Breast epithelium (tissue), 4 donors: Measurements from ENCODE around the gene ZRANB1. TPM values are rescaled to one million over a fixed set of nuclear protein-coding genes. Genes with fewer than 3 reads are reported as not detected.
A peak's percentile ranks its signal among the peaks of the same experiment; 100 is the strongest.

Experiments
- DNase-seq, 2 donors: peaks; one replicate each; pipeline ENCODE4 v3.0.0-alpha.2; 2019; ENCODE audit warnings: low spot score in 2 of 2
- H3K27ac ChIP-seq, 2 donors: fragments of 200-600 bp; sonication (generic) in 1 of 2; one replicate each; pipeline ENCODE4 v1.5.1; 2016 to 2019; ENCODE audit warnings: mild to moderate bottlenecking in 1 of 2
- H3K27me3 ChIP-seq, 2 donors: fragments of 200-600 bp; sonication (generic) in 1 of 2; one replicate each; pipeline versions ENCODE4 v1.5.1 to v1.6.0; 2017 to 2019; ENCODE audit warnings: control low read depth in 1 of 2, mild to moderate bottlenecking in 1 of 2
- H3K36me3 ChIP-seq: fragments of 200-600 bp; one replicate; pipeline ENCODE4 v1.5.1; 2019
- H3K4me1 ChIP-seq, 2 donors: fragments of 200-600 bp; sonication (generic); one replicate each; pipeline ENCODE4 v1.5.1; 2016 to 2019; ENCODE audit warnings: control low read depth in 1 of 2
- H3K4me3 ChIP-seq, 3 donors: fragments of 200-600 bp; sonication (generic); 1 replicate in 2 of 3; 2 replicates in 1 of 3; pipeline ENCODE4 v1.5.1; 2016 to 2019; ENCODE audit warnings: mild to moderate bottlenecking in 3 of 3, moderate library complexity in 2 of 3
- H3K9me3 ChIP-seq, 2 donors: fragments of 200-600 bp; sonication (generic) in 1 of 2; one replicate each; pipeline ENCODE4 v1.5.1; 2016 to 2019; ENCODE audit warnings: control low read depth in 1 of 2
- POLR2A ChIP-seq: fragments of 450-650 bp; IDR thresholded peaks from one replicate; pipeline ENCODE4 v1.6.1; 2016; ENCODE audit warnings: antibody characterized with exemption, mild to moderate bottlenecking, moderate library complexity
- POLR2AphosphoS5 ChIP-seq, 3 donors: sonication (generic); formaldehyde crosslinking; IDR thresholded peaks; one replicate each; pipeline ENCODE4 v1.6.1; 2017; ENCODE audit warnings: antibody characterized with exemption in 3 of 3
- intact Hi-C: fragments of 100-400 bp; cut with DNase I; formaldehyde crosslinking; loops from one replicate; pipeline ENCODE4 v1.15.1; 2023; ENCODE audit warnings: low total_unique reads
- total RNA-seq, 3 donors: library from RNA; depleted of rRNA; stranded (reverse); fragments of >200 nt; gene quantifications; one replicate each; pipeline ENCODE4 v1.1.0, GENCODE V29; 2016
- TF ChIP-seq, protein P1 (sequence below), 3 donors: fragments of 450-650 bp; IDR thresholded peaks; one replicate each; pipeline ENCODE4 v1.5.1; 2016 to 2017; ENCODE audit warnings: antibody characterized with exemption in 3 of 3, mild to moderate bottlenecking in 3 of 3, moderate library complexity in 3 of 3

The ZRANB1 gene
- total RNA-seq, 3 donors from 2014 or later: 32.4 to 37.4 (median 35.1) TPM

DNA sequence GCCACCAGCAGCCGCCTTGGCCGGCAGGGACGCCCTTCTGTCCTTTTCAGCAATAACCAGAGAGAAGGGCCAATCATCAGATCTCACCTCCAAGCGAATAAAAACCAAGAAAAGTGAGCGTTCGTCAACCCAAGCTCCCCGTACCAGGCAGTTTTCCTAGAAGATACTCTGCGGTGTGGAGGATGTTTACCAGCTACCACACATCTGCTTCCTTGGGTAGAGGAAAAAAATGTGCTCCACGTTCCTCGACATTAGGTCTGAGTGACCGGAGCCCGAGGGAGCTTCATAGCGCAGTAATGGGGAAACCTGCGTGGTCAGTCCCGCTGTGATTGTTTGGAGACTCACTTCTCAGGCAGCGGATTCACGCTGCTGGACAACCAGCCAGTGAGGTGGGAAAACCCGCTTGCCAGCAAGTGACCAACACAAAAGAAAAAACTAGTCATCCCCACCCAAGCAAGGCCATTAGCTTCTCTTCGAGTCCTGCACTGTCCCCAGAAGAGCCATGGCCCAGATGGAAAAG, 73.0 kb downstream of the ZRANB1 start:
- intact Hi-C loops: no loop called here
- peak overlapping the region in 1 of 3 donors; percentile 8 for H3K4me3 ChIP-seq
- H3K9me3 ChIP-seq: no peaks in the 10 kb centered on the region
- H3K4me1 ChIP-seq: peaks cover 20 to 32% of the 10 kb centered on the region in 2 donors
- no peak for DNase-seq
- TF ChIP-seq POLR2A: no peak
- TF ChIP-seq, protein P1, sequence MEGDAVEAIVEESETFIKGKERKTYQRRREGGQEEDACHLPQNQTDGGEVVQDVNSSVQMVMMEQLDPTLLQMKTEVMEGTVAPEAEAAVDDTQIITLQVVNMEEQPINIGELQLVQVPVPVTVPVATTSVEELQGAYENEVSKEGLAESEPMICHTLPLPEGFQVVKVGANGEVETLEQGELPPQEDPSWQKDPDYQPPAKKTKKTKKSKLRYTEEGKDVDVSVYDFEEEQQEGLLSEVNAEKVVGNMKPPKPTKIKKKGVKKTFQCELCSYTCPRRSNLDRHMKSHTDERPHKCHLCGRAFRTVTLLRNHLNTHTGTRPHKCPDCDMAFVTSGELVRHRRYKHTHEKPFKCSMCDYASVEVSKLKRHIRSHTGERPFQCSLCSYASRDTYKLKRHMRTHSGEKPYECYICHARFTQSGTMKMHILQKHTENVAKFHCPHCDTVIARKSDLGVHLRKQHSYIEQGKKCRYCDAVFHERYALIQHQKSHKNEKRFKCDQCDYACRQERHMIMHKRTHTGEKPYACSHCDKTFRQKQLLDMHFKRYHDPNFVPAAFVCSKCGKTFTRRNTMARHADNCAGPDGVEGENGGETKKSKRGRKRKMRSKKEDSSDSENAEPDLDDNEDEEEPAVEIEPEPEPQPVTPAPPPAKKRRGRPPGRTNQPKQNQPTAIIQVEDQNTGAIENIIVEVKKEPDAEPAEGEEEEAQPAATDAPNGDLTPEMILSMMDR (IDR thresholded peaks at IDR 0.05): no peak
- TF ChIP-seq POLR2AphosphoS5 (IDR thresholded peaks at IDR 0.05): no peak
- peak overlapping the region; percentile 79 to 87 for H3K27ac ChIP-seq
- no peaks in the 10 kb centered on the region for H3K27me3 ChIP-seq
- no peaks in the 10 kb centered on the region for H3K36me3 ChIP-seq

DNA sequence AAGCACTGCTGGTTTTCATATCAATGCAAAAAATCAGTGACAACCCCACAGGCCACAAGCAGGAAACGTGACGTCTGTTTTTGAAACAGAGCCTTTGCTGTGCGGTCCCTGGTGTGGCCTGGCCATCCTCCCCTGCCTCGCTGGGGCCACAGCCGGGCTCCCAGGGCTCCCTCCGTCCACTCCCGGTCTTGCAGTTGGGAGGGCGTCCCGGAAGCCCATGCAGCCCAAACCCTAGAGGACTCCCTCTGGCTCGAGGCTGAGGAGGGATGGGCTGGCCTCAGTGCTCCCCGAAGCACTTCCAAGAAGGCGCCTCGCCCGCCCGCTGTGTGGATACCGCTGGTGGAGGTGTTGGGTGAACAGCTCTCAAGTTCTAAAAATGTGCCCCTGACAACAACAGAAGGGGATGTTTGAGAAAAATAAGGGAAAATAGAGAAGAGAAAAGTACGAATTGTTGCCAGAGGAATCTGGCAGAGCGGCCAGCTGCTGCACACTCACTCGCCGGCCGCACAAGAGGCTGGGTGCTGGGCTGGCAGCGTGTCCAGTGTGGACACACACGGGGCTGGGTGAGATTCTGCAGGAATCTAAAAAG, 73.5 kb downstream of the ZRANB1 start:
- peak overlapping the region; percentile 79 to 87 for H3K27ac ChIP-seq
- H3K36me3 ChIP-seq: no peaks in the 10 kb centered on the region
- H3K4me3 ChIP-seq: peak overlapping the region in 1 of 3 donors; percentile 8
- intact Hi-C loops: no loop called here
- H3K4me1 ChIP-seq: peaks cover 20 to 32% of the 10 kb centered on the region in 2 donors
- no peaks in the 10 kb centered on the region for H3K27me3 ChIP-seq
- no peak for DNase-seq
- H3K9me3 ChIP-seq: no peaks in the 10 kb centered on the region
- TF ChIP-seq POLR2AphosphoS5 (IDR thresholded peaks at IDR 0.05): no peak
- no peak for TF ChIP-seq POLR2A
- TF ChIP-seq, protein P1 (IDR thresholded peaks at IDR 0.05): no peak

DNA sequence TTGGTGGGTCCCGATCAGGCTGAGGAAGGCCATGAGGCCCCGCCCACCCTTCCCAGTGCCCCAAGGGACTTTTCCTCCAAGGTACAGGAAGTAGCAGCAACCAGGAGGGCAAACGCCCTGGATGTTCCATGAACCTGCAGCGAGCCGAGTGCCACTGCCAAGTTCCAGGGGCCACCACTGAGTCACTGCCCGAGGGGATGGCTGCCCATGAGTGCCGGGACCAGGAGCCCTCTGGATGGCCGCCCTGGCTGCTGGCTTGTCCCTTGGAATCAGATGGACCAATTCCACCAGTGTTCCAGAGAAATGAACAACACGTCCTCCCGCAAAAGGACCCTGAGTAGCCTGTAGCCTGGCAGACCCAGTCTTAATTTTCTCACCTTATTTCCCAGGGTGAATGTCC, 74.2 kb downstream of the ZRANB1 start:
- DNase-seq: no peak
- H3K4me3 ChIP-seq: peak overlapping the region in 1 of 3 donors; percentile 31
- intact Hi-C loops: no loop called here
- TF ChIP-seq, protein P1 (IDR thresholded peaks at IDR 0.05): no peak
- TF ChIP-seq POLR2AphosphoS5 (IDR thresholded peaks at IDR 0.05) (no peak), POLR2A (no peak)
- no peaks in the 10 kb centered on the region for H3K36me3 ChIP-seq
- H3K27ac ChIP-seq: peak overlapping the region; percentile 79 to 87
- peaks cover 20 to 32% of the 10 kb centered on the region in 2 donors for H3K4me1 ChIP-seq
- H3K27me3 ChIP-seq: no peaks in the 10 kb centered on the region
- H3K9me3 ChIP-seq: no peaks in the 10 kb centered on the region

DNA sequence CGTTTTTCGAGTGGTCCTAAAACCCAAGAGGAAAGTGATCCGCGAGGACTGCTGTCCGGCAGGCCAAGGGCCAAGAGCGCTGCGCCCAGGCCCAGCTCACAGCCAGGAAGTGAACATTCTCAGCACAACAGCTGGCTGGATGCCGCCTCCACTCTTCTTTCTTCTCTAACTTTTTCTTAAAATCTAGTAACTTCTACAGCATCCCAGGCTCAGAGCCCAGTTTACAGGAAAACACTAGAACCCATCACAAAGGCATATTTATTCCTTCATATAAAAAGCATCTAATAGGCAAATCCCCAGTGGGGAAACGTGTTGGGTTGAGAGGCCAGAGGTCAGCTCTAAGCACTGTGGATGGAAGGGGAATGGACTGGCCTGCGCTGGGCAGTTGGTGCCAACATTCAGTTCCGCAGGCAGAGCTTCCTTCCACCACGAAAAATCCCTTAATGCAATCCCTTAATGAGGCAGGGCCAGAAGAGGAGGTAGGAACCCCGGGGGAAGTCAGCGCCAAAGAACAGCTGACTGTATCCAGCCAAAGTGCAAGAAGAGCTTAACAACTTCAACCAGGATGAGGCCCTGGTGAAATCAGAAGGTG, 74.8 kb downstream of the ZRANB1 start:
- Histone ChIP-seq H3K4me1 (peaks cover 20 to 32% of the 10 kb centered on the region in 2 donors), H3K4me3 (peak overlapping the region in 1 of 3 donors; percentile 31), H3K27me3 (no peaks in the 10 kb centered on the region), H3K36me3 (no peaks in the 10 kb centered on the region), H3K9me3 (no peaks in the 10 kb centered on the region), H3K27ac (peak overlapping the region; percentile 79 to 87)
- TF ChIP-seq POLR2A: no peak
- TF ChIP-seq, protein P1 (IDR thresholded peaks at IDR 0.05): no peak
- TF ChIP-seq POLR2AphosphoS5 (IDR thresholded peaks at IDR 0.05): no peak
- intact Hi-C loops: no loop called here
- DNase-seq: no peak
